Measurements from ENCODE around the gene PRDM5.

DNA sequence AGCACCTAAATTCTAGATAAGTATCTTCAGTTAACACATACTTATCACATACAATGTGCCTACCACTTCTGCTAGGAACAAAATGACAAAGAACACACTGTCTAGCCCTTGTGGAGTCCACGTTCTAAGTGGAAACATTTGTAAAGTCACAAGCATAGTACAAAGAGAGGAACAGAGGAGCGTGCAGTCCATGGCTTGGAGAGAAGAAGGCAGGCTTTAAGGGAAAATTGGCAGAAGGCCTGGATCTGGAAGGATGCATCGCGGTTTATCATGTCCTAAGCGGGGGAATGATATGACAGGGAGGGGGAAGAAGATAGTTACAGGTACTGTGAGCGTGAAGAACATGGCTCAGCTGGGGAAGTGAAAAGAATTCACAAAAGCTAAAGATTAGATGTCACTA, 218.0 kb downstream of the PRDM5 start:
- no peak for TF ChIP-seq POLR2AphosphoS5 (IDR thresholded peaks at IDR 0.05; ENCODE audit: low read depth, low read length)
- no peak for TF ChIP-seq POLR2A (IDR thresholded peaks at IDR 0.05; ENCODE audit: borderline replicate concordance, extremely low read depth, insufficient read depth, insufficient read length)
- TF ChIP-seq, protein P1, sequence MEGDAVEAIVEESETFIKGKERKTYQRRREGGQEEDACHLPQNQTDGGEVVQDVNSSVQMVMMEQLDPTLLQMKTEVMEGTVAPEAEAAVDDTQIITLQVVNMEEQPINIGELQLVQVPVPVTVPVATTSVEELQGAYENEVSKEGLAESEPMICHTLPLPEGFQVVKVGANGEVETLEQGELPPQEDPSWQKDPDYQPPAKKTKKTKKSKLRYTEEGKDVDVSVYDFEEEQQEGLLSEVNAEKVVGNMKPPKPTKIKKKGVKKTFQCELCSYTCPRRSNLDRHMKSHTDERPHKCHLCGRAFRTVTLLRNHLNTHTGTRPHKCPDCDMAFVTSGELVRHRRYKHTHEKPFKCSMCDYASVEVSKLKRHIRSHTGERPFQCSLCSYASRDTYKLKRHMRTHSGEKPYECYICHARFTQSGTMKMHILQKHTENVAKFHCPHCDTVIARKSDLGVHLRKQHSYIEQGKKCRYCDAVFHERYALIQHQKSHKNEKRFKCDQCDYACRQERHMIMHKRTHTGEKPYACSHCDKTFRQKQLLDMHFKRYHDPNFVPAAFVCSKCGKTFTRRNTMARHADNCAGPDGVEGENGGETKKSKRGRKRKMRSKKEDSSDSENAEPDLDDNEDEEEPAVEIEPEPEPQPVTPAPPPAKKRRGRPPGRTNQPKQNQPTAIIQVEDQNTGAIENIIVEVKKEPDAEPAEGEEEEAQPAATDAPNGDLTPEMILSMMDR (IDR thresholded peaks at IDR 0.05 in 2 of 3, conservative IDR thresholded peaks at IDR 0.05 in 1 of 3; ENCODE audit: borderline replicate concordance in 1 of 3, insufficient read depth in 1 of 3, low read depth in 2 of 3, low read length in 2 of 3), result no peak
- TF ChIP-seq EZH2 (IDR thresholded peaks at IDR 0.05), result no peak
- TF ChIP-seq CEBPB (IDR thresholded peaks at IDR 0.05; ENCODE audit: low read depth), result no peak
